ENCODE data around the gene SWI5. TPM values are rescaled to one million over a fixed set of nuclear protein-coding genes. Genes with fewer than 3 reads are reported as not detected.

Gene SWI5
- total RNA-seq, 4 donors from 2014 or later, result 18.5 to 50.2 (median 49.2) TPM

DNA sequence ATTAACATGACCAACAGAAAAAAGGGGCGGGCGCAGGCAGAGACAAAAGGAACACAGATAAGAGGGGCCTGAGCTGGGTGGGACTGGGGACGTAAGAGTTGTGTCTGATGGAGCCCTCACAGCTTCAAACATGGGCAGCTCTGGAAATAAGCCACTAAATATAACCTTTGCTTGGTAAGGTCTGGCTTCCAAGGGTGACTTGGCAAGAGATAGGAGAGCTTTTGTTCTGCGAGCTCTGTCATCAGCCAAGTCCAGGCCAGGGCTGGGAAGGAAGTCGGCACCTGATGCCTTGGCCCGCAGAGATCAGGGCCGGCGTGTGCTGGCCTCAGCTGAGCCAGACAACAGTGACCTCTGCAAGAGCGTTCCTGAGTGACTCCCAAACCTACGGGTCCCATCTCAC is 34.4 kb downstream of the SWI5 start:
- H3K4me3 ChIP-seq (replicated peaks in 1 of 3), result no peak overlapping the region
- no peaks in the 10 kb centered on the region for H3K4me1 ChIP-seq
- H3K36me3 ChIP-seq, result peaks cover 32 to 36% of the 10 kb centered on the region in 2 donors
- no peaks in the 10 kb centered on the region for H3K9me3 ChIP-seq
- TF ChIP-seq POLR2A (IDR thresholded peaks at IDR 0.05), result no peak
- TF ChIP-seq, protein P1, sequence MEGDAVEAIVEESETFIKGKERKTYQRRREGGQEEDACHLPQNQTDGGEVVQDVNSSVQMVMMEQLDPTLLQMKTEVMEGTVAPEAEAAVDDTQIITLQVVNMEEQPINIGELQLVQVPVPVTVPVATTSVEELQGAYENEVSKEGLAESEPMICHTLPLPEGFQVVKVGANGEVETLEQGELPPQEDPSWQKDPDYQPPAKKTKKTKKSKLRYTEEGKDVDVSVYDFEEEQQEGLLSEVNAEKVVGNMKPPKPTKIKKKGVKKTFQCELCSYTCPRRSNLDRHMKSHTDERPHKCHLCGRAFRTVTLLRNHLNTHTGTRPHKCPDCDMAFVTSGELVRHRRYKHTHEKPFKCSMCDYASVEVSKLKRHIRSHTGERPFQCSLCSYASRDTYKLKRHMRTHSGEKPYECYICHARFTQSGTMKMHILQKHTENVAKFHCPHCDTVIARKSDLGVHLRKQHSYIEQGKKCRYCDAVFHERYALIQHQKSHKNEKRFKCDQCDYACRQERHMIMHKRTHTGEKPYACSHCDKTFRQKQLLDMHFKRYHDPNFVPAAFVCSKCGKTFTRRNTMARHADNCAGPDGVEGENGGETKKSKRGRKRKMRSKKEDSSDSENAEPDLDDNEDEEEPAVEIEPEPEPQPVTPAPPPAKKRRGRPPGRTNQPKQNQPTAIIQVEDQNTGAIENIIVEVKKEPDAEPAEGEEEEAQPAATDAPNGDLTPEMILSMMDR (IDR thresholded peaks at IDR 0.05), result no peak
- DNase-seq, result no peak
- no peak overlapping the region for H3K27ac ChIP-seq
- WGBS, 2 donors, result 80 to 84% methylated on average over 10 of the region's 10 CpGs
- H3K27me3 ChIP-seq, result no peaks in the 10 kb centered on the region
- intact Hi-C loops (cut with DNase I), result no loop called here

GRCh38 chr9:128314697-128315096 is 38.6 kb downstream of the SWI5 start:
- no peak overlapping the region for H3K4me3 ChIP-seq (replicated peaks in 1 of 3)
- H3K36me3 ChIP-seq, result peaks cover 29 to 46% of the 10 kb centered on the region in 2 donors
- no peak overlapping the region for H3K27ac ChIP-seq
- H3K27me3 ChIP-seq, result no peaks in the 10 kb centered on the region
- no peak for DNase-seq
- intact Hi-C loops (cut with DNase I), result no loop called here
- 95 to 97% methylated on average over 4 of the region's 4 CpGs for WGBS, 2 donors
- TF ChIP-seq POLR2A (IDR thresholded peaks at IDR 0.05), result no peak
- TF ChIP-seq, protein P1 (IDR thresholded peaks at IDR 0.05), result no peak
- no peaks in the 10 kb centered on the region for H3K9me3 ChIP-seq
- H3K4me1 ChIP-seq, result no peaks in the 10 kb centered on the region

DNA sequence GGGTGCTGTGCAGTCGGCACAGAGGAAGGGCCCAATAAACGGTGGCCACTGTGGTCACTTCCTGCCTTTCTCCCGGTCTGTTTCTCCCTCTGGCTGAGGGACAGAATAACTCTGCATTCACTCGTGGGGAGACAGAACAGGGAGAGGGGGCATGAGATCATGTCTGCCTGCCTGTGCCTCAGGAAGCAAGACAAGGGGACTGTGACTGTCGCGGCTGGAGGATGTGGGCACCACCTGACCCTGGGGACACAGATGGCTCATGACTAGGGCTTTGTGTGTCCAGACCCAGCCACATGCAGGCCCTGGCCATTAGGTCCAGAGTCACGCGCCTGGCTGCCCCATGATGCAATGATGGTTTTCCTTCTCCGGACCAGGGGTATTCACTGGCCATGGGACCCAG is 40.3 kb downstream of the SWI5 start:
- WGBS, 2 donors, result 86 to 90% methylated on average over 9 of the region's 9 CpGs
- H3K27ac ChIP-seq, result no peak overlapping the region
- intact Hi-C loops (cut with DNase I), result no loop called here
- H3K4me1 ChIP-seq, result peaks cover 1 to 3% of the 10 kb centered on the region in 2 donors
- peaks cover 13 to 30% of the 10 kb centered on the region in 2 donors for H3K36me3 ChIP-seq
- DNase-seq, result no peak
- no peaks in the 10 kb centered on the region for H3K9me3 ChIP-seq
- TF ChIP-seq, protein P1 (IDR thresholded peaks at IDR 0.05), result no peak
- no peak for TF ChIP-seq POLR2A (IDR thresholded peaks at IDR 0.05)
- H3K27me3 ChIP-seq, result no peaks in the 10 kb centered on the region
- no peak overlapping the region for H3K4me3 ChIP-seq (replicated peaks in 1 of 3)

GRCh38 chr9:128317629-128318028 is 41.6 kb downstream of the SWI5 start:
- 81 to 86% methylated on average over 2 of the region's 2 CpGs for WGBS, 2 donors
- Histone ChIP-seq H3K4me1 (peaks cover 5 to 7% of the 10 kb centered on the region in 2 donors), H3K27ac (no peak overlapping the region), H3K4me3 (replicated peaks in 1 of 3) (no peak overlapping the region), H3K27me3 (no peaks in the 10 kb centered on the region), H3K9me3 (no peaks in the 10 kb centered on the region), H3K36me3 (peaks cover 13 to 28% of the 10 kb centered on the region in 2 donors)
- intact Hi-C loops (cut with DNase I), result no loop called here
- DNase-seq, result no peak
- TF ChIP-seq POLR2A (IDR thresholded peaks at IDR 0.05), result no peak
- TF ChIP-seq, protein P1 (IDR thresholded peaks at IDR 0.05), result no peak

GRCh38 chr9:128321343-128321742 is 45.3 kb downstream of the SWI5 start:
- 86% methylated on average over 7 of the region's 7 CpGs for WGBS, 2 donors
- TF ChIP-seq POLR2A (IDR thresholded peaks at IDR 0.05), result no peak
- TF ChIP-seq, protein P1 (IDR thresholded peaks at IDR 0.05), result no peak
- Histone ChIP-seq H3K4me1 (peaks cover 5 to 22% of the 10 kb centered on the region in 2 donors), H3K36me3 (peaks cover 0 to 19% of the 10 kb centered on the region in 2 donors), H3K9me3 (no peaks in the 10 kb centered on the region), H3K4me3 (replicated peaks in 1 of 3) (peak overlapping the region in 1 of 3 donors; percentile 82), H3K27me3 (no peaks in the 10 kb centered on the region), H3K27ac (no peak overlapping the region)
- intact Hi-C loops (cut with DNase I), result loop anchor here (5.0 kb wide), 1 partner anchor 44 kb away; the partner anchor contains the start of genes GOLGA2 and SWI5
- no peak for DNase-seq
